ENCODE data around the gene ZNF445. TPM values are rescaled to one million over a fixed set of nuclear protein-coding genes. Genes with fewer than 3 reads are reported as not detected.

Gene ZNF445
- total RNA-seq, 4 donors from 2014 or later, result 4.6 to 10.1 (median 6.6) TPM

GRCh38 chr3:44499149-44499898 is 21.9 kb upstream of the ZNF445 start:
- no peak for ATAC-seq (ENCODE audit: low FRiP score)
- TF ChIP-seq, protein P1, sequence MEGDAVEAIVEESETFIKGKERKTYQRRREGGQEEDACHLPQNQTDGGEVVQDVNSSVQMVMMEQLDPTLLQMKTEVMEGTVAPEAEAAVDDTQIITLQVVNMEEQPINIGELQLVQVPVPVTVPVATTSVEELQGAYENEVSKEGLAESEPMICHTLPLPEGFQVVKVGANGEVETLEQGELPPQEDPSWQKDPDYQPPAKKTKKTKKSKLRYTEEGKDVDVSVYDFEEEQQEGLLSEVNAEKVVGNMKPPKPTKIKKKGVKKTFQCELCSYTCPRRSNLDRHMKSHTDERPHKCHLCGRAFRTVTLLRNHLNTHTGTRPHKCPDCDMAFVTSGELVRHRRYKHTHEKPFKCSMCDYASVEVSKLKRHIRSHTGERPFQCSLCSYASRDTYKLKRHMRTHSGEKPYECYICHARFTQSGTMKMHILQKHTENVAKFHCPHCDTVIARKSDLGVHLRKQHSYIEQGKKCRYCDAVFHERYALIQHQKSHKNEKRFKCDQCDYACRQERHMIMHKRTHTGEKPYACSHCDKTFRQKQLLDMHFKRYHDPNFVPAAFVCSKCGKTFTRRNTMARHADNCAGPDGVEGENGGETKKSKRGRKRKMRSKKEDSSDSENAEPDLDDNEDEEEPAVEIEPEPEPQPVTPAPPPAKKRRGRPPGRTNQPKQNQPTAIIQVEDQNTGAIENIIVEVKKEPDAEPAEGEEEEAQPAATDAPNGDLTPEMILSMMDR (IDR thresholded peaks at IDR 0.05), result no peak
- DNase-seq (ENCODE audit: low spot score), result no peak

- TF ChIP-seq, protein P1 (IDR thresholded peaks at IDR 0.05), result no peak
- no peak for DNase-seq (ENCODE audit: low spot score)
Observed at GRCh38 chr3:44495636-44496415, 18.4 kb upstream of the ZNF445 start.

DNA sequence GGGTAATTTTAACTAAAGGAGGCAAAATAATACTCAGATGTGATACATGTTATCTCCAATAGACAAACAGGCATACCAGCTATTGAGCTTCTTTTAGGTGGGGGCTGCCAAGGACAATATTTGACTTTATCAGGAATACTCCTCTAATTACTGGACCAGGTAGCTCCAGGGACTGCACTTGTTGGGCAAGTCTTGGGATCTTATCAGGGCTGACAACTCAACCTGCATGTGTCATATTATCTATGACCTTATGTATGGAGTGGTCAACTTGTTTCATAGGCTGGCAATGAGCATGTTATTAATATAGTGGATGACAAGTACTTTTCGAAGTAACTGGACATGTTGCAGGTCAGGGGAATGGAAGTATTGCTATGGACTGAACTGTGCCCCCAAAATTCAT is 15.0 kb upstream of the ZNF445 start:
- TF ChIP-seq, protein P1 (IDR thresholded peaks at IDR 0.05), result no peak
- no peak for ATAC-seq (ENCODE audit: low FRiP score)
- DNase-seq (ENCODE audit: low spot score), result no peak

More at GRCh38 chr3:44495636-44496415, 18.4 kb upstream of the ZNF445 start:
- ATAC-seq (ENCODE audit: low FRiP score), result no peak

- no peak for ATAC-seq (ENCODE audit: low FRiP score)
- DNase-seq (ENCODE audit: low spot score), result no peak
- TF ChIP-seq, protein P1 (IDR thresholded peaks at IDR 0.05), result no peak
Observed at GRCh38 chr3:44482721-44483120, 5.3 kb upstream of the ZNF445 start.

- ATAC-seq (ENCODE audit: low FRiP score) (no peak), DNase-seq (ENCODE audit: low spot score) (no peak)
- TF ChIP-seq, protein P1 (IDR thresholded peaks at IDR 0.05), result no peak
Observed at GRCh38 chr3:44478606-44479094, 1.2 kb upstream of the ZNF445 start.

GRCh38 chr3:44478055-44478468 is 592 bp upstream of the ZNF445 start:
- ATAC-seq (ENCODE audit: low FRiP score) (no peak), DNase-seq (ENCODE audit: low spot score) (no peak)
- TF ChIP-seq, protein P1 (IDR thresholded peaks at IDR 0.05), result no peak
